PC-3 (cell line): Measurements from ENCODE around the gene PEX5L. TPM values are rescaled to one million over a fixed set of nuclear protein-coding genes. Genes with fewer than 3 reads are reported as not detected.

Experiments
- ATAC-seq: fragments of 200-7000 bp; cut with Tn5 transposase; 2 replicates; pipeline ENCODE4 v1.9.1; 2020; ENCODE audit warnings: mild to moderate bottlenecking, moderate library complexity
- BruUV-seq: library from RNA; stranded (reverse); fragments of 400-500 nt; replicated peaks from 2 replicates; lab custom pipeline; 2021; lab: Mats Ljungman, UMichigan
- CTCF ChIA-PET: fragments of 300-600 bp; sonication (Branson Sonifier 250); formaldehyde crosslinking; loops from one replicate; lab custom pipeline; 2022; ENCODE audit warnings: antibody characterized with exemption; lab: Charles Lee
- POLR2A ChIA-PET: fragments of 300-600 bp; sonication (Branson Sonifier 250); formaldehyde crosslinking; loops from one replicate; lab custom pipeline; 2022; ENCODE audit warnings: antibody characterized with exemption; ENCODE audit not compliant: unreplicated experiment; lab: Charles Lee
- DNase-seq: peaks from one replicate; pipeline ENCODE4 v3.0.0-alpha.2; 2015
- H2AFZ ChIP-seq: fragments of 300-600 bp; sonication (generic); 2 replicates; pipeline ENCODE4 v1.6.0; 2016; ENCODE audit warnings: antibody characterized with exemption, low read length
- H3F3A ChIP-seq: fragments of 300-600 bp; sonication (generic); one replicate; pipeline ENCODE4 v1.6.0; 2017; ENCODE audit warnings: antibody characterized with exemption, low read length, control low read depth, mild to moderate bottlenecking; ENCODE audit not compliant: unreplicated experiment
- H3K27ac ChIP-seq: fragments of 300-600 bp; sonication (generic); 2 replicates; pipeline ENCODE4 v1.5.1; 2016; ENCODE audit warnings: mild to moderate bottlenecking, low read length
- H3K27me3 ChIP-seq: fragments of 300-600 bp; sonication (generic); 2 replicates; pipeline ENCODE4 v1.6.1; 2016; ENCODE audit warnings: low read length, mixed read lengths
- H3K36me3 ChIP-seq: fragments of 300-600 bp; sonication (generic); 2 replicates; pipeline ENCODE4 v1.6.1; 2016; ENCODE audit warnings: low read depth, mixed run types, low read length, mixed read lengths
- H3K4me1 ChIP-seq: fragments of 300-600 bp; sonication (generic); 2 replicates; pipeline ENCODE4 v1.5.1; 2016; ENCODE audit warnings: low read length; ENCODE audit not compliant: insufficient read depth
- H3K4me2 ChIP-seq: fragments of 300-600 bp; sonication (generic); 2 replicates; pipeline ENCODE4 v1.6.0; 2016; ENCODE audit warnings: low read length
- H3K4me3 ChIP-seq: fragments of 300-600 bp; sonication (generic); 2 replicates; pipeline ENCODE4 v1.5.1; 2016; ENCODE audit warnings: mild to moderate bottlenecking, low read length, mixed read lengths
- H3K79me2 ChIP-seq: fragments of 300-600 bp; sonication (generic); 2 replicates; pipeline ENCODE4 v1.6.1; 2017; ENCODE audit warnings: low read length, mixed read lengths
- H3K9ac ChIP-seq: fragments of 300-600 bp; sonication (generic); 2 replicates; pipeline ENCODE4 v1.6.0; 2016; ENCODE audit warnings: mild to moderate bottlenecking, low read length
- H3K9me2 ChIP-seq: fragments of 300-600 bp; sonication (generic); replicated peaks from 2 replicates; pipeline ENCODE4 v1.6.1; 2016; ENCODE audit warnings: mixed run types, low read length, mixed read lengths
- H3K9me3 ChIP-seq: fragments of 300-600 bp; sonication (generic); 2 replicates; pipeline ENCODE4 v1.6.1; 2016; ENCODE audit warnings: low read length, mixed read lengths
- H4K20me1 ChIP-seq: fragments of 300-600 bp; sonication (generic); 2 replicates; pipeline ENCODE4 v1.6.1; 2016; ENCODE audit warnings: low read length, mixed read lengths
- CTCF ChIP-seq: fragments of 300-600 bp; sonication (generic); conservative IDR thresholded peaks from 2 replicates; pipeline ENCODE4 v1.5.1; 2017; ENCODE audit warnings: antibody characterized with exemption, low read depth, mild to moderate bottlenecking, low read length
- EZH2 ChIP-seq: fragments of 300-600 bp; sonication (generic); IDR thresholded peaks from one replicate; pipeline ENCODE4 v1.6.1; 2017; ENCODE audit warnings: antibody characterized with exemption, mild to moderate bottlenecking, low read length; ENCODE audit not compliant: unreplicated experiment
- EZH2phosphoT487 ChIP-seq: fragments of 300-600 bp; sonication (generic); IDR thresholded peaks from 2 replicates; pipeline ENCODE4 v1.6.1; 2018; ENCODE audit warnings: mild to moderate bottlenecking, antibody characterized with exemption, low read length, borderline replicate concordance
- intact Hi-C: fragments of 100-400 bp; cut with micrococcal nuclease; formaldehyde crosslinking; loops from 2 replicates; pipeline ENCODE4 v1.9.0; 2023
- total RNA-seq: library from RNA; depleted of rRNA; stranded (reverse); fragments of >200 nt; gene quantifications from 2 replicates; pipeline ENCODE4 v1.2.3, GENCODE V29; 2014

PEX5L gene
- total RNA-seq, 1 experiment from 2014 or later = 0.69 TPM

DNA sequence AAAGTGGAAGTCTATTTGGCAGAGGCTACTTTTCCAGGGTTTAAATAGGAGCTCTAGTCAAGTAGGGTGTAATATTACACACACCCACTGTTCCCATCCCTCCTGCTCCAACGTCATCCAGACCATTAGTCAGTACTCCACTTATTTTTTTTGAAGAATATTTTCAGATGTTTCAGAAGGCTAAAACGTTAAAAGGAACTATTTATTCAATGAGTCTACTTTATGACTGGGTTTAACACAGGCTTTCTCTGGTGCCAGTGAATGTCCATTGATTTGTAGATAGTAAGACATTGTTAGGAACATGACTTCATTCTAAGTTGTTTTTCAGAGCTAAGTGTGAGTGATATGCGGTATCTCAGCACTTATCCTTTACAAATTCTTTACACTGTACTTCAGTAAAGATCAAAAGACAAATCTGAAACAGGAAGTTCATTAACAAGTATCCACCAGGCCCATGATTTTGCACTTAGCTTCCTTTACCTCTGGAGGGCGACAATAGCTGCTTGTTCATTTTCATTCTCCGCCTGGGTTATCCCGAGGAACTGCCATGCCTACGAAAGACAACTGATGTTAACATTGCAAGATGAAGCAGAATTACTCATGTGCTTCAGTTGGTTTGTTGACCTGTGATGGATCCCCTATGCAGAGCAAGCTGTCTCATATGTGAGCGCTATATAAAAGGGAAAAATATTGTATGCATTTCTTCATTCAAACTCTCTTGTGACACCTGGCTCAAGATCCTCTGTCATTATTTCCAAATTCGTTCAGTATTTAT lies 225.2 kb downstream of the PEX5L start:
- ATAC-seq = peak; percentile 81

DNA sequence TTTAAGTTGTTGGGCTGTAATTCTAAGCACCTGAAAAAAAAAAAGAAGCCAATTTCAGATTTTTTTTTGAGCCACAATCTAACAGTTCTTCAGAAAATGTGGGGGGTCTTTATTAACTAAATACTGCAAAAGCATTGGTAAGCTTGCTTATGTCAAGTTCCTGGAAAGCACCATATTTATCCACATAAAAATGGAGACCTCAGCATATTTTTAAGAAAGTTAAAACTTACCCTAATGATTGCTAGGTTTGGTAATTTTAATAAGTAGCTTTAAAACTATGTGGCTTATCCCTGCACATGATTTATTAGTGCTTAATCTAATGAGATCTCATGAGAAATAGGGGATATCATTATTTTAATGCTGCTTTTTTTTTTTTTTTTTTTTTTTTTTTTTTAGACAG lies 227.1 kb downstream of the PEX5L start:
- ChIA-PET CTCF (no interaction called here), POLR2A (no interaction called here)
- TF ChIP-seq CTCF (no peak), EZH2phosphoT487 (no peak), EZH2 (no peak)

More for the DNA sequence above, 225.2 kb downstream of the PEX5L start:
- Histone ChIP-seq H3K4me2 (peak overlapping the region; percentile 59), H3K27ac (peak overlapping the region; percentile 77), H3K27me3 (no peaks in the 10 kb centered on the region), H3K9me3 (no peaks in the 10 kb centered on the region), H3K9me2 (no peaks in the 10 kb centered on the region), H3K4me3 (no peak overlapping the region), H3F3A (no peaks in the 10 kb centered on the region), H2AFZ (peak overlapping the region; percentile 65), H3K4me1 (peaks cover 13% of the 10 kb centered on the region; the same call in 1 of the 2 replicates), H3K36me3 (no peaks in the 10 kb centered on the region), H3K79me2 (no peaks in the 10 kb centered on the region), H3K9ac (0 out of 2 replicates have a peak overlapping the region, but pooled peaks have one; percentile 12), H4K20me1 (no peaks in the 10 kb centered on the region)
- CTCF ChIA-PET = interaction anchor here (0.6 to 1.6 kb wide), 7 partner anchors 18 to 1076 kb away, joined by 3 to 20 read pairs (median 5); no protein-coding TSS in a partner anchor
- intact Hi-C loops = loop anchor here (1.0 to 10.0 kb wide), 3 partner anchors 116 to 784 kb away; no protein-coding TSS in a partner anchor
- TF ChIP-seq CTCF (peak; percentile 93), EZH2 (no peak)
- no TSS peak for BruUV-seq
- DNase-seq = peak; percentile 88
- POLR2A ChIA-PET = interaction anchor here (1.1 kb wide), 1 partner anchor 790 kb away, joined by 11 read pairs; the partner anchor contains the start of gene TTC14

GRCh38 chr3:179807588-179807987 lies 229.1 kb downstream of the PEX5L start:
- DNase-seq (no peak), ATAC-seq (no peak)
- Histone ChIP-seq H3K4me1 (peaks cover 13% of the 10 kb centered on the region; the same call in 1 of the 2 replicates), H3K36me3 (no peaks in the 10 kb centered on the region), H3K27me3 (no peaks in the 10 kb centered on the region), H3K27ac (no peak overlapping the region), H4K20me1 (no peaks in the 10 kb centered on the region), H3K9me3 (no peaks in the 10 kb centered on the region), H3F3A (no peaks in the 10 kb centered on the region), H3K79me2 (no peaks in the 10 kb centered on the region), H2AFZ (no peak overlapping the region), H3K9me2 (no peaks in the 10 kb centered on the region), H3K4me3 (no peak overlapping the region), H3K4me2 (no peak overlapping the region), H3K9ac (no peak overlapping the region)
- POLR2A ChIA-PET = no interaction called here
- TF ChIP-seq EZH2phosphoT487 (no peak), CTCF (no peak), EZH2 (no peak)
- no TSS peak for BruUV-seq
- CTCF ChIA-PET = no interaction called here
- intact Hi-C loops = no loop called here

More for the DNA sequence above, 227.1 kb downstream of the PEX5L start:
- Histone ChIP-seq H2AFZ (no peak overlapping the region), H3K79me2 (no peaks in the 10 kb centered on the region), H3K27ac (no peak overlapping the region), H3K27me3 (no peaks in the 10 kb centered on the region), H3K9ac (no peak overlapping the region), H3K4me2 (no peak overlapping the region), H4K20me1 (no peaks in the 10 kb centered on the region), H3K4me3 (no peak overlapping the region), H3K36me3 (no peaks in the 10 kb centered on the region), H3K4me1 (peaks cover 13% of the 10 kb centered on the region; the same call in 1 of the 2 replicates), H3F3A (no peaks in the 10 kb centered on the region), H3K9me2 (no peaks in the 10 kb centered on the region), H3K9me3 (no peaks in the 10 kb centered on the region)
- BruUV-seq = no TSS peak
- intact Hi-C loops = loop anchor here (5.0 to 10.0 kb wide), 2 partner anchors 118 to 445 kb away; no protein-coding TSS in a partner anchor
- DNase-seq (no peak), ATAC-seq (no peak)
